ENCODE measurements around the gene MIS18BP1. TPM values are rescaled to one million over a fixed set of nuclear protein-coding genes. Genes with fewer than 3 reads are reported as not detected.

Gene MIS18BP1
- total RNA-seq, result 5.8 and 31.3 TPM in 2 replicates

GRCh38 chr14:45253070-45253753 is at the start of gene MIS18BP1:
Gene MIS18BP1, minus strand, starts transcription at chr14:45253202. Its CDS starts 5,916 bp downstream, at chr14:45247286.

Other genes with a start within 250 kb of the MIS18BP1 start
- 7.3 and 15.5 TPM in 2 replicates for gene PRPF39, start 169.1 kb downstream of the MIS18BP1 start, total RNA-seq
- gene FKBP3, start 118.7 kb downstream of the MIS18BP1 start, total RNA-seq, result 15.3 and 23.1 TPM in 2 replicates
- gene FANCM, start 117.3 kb downstream of the MIS18BP1 start, total RNA-seq, result 2.2 and 5.7 TPM in 2 replicates